HepG2 (cell line): Measurements from ENCODE around the gene CDKN1C. TPM values are rescaled to one million over a fixed set of nuclear protein-coding genes. Genes with fewer than 3 reads are reported as not detected.

Experiments
- FOSL2 ChIP-seq: sonication (generic); formaldehyde crosslinking; IDR thresholded peaks from 2 replicates; pipeline ENCODE4 v1.4.0; 2020; ENCODE audit warnings: missing genetic modification reagents
- FOXA3 ChIP-seq: IDR thresholded peaks from 2 replicates; pipeline ENCODE4 v1.6.1; 2016; ENCODE audit warnings: missing genetic modification reagents, missing compliant biosample characterization
- GABPB1 ChIP-seq: IDR thresholded peaks from 2 replicates; pipeline ENCODE4 v1.6.1; 2016; ENCODE audit warnings: mild to moderate bottlenecking, missing genetic modification reagents, moderate library complexity, missing compliant biosample characterization
- HDAC2 ChIP-seq: sonication (generic); formaldehyde crosslinking; IDR thresholded peaks from 2 replicates; pipeline ENCODE4 v1.4.0; 2020; ENCODE audit warnings: missing genetic modification reagents
- KDM5B ChIP-seq: sonication (generic); formaldehyde crosslinking; IDR thresholded peaks from 2 replicates; pipeline ENCODE4 v1.4.0; 2020; ENCODE audit warnings: missing genetic modification reagents, mild to moderate bottlenecking, borderline replicate concordance
- MTA1 ChIP-seq: sonication (generic); formaldehyde crosslinking; IDR thresholded peaks from 2 replicates; pipeline ENCODE4 v1.4.0; 2020; ENCODE audit warnings: missing genetic modification reagents, mild to moderate bottlenecking, borderline replicate concordance
- PATZ1 ChIP-seq: sonication (generic); formaldehyde crosslinking; IDR thresholded peaks from 2 replicates; pipeline ENCODE4 v1.4.0; 2020; ENCODE audit warnings: missing genetic modification reagents
- RXRA ChIP-seq: sonication (generic); formaldehyde crosslinking; IDR thresholded peaks from 2 replicates; pipeline ENCODE4 v1.5.1; 2020; ENCODE audit warnings: missing genetic modification reagents
- SALL1 ChIP-seq: sonication (generic); formaldehyde crosslinking; IDR thresholded peaks from 2 replicates; pipeline ENCODE4 v1.8.0; 2022; ENCODE audit warnings: mild to moderate bottlenecking, missing genetic modification reagents
- SOX6 ChIP-seq, 2 experiments: fragments of 450-650 bp in 1 of 2; sonication (generic) in 1 of 2; formaldehyde crosslinking in 1 of 2; IDR thresholded peaks; 2 replicates each; pipeline versions ENCODE4 v1.4.0 to v1.6.1; 2017 to 2020; ENCODE audit warnings: antibody characterized with exemption in 1 of 2, mild to moderate bottlenecking in 1 of 2, missing genetic modification reagents in 1 of 2
- SP1 ChIP-seq, 2 experiments: fragments of 450-650 bp in 1 of 2; sonication (generic) in 1 of 2; formaldehyde crosslinking in 1 of 2; IDR thresholded peaks; 2 replicates each; pipeline versions ENCODE4 v1.4.0 to v1.6.1; 2016 to 2020; ENCODE audit warnings: missing genetic modification reagents in 1 of 2
- TSC22D2 ChIP-seq: sonication (generic); formaldehyde crosslinking; IDR thresholded peaks from 2 replicates; pipeline ENCODE4 v1.5.1; 2020; ENCODE audit warnings: missing genetic modification reagents, mild to moderate bottlenecking, borderline replicate concordance
- ZFX ChIP-seq: sonication (generic); formaldehyde crosslinking; IDR thresholded peaks from 2 replicates; pipeline ENCODE4 v1.4.0; 2020; ENCODE audit warnings: mild to moderate bottlenecking, low read depth, missing genetic modification reagents, moderate library complexity
- ZNF777 ChIP-seq: sonication (generic); formaldehyde crosslinking; IDR thresholded peaks from 2 replicates; pipeline ENCODE4 v1.4.0; 2020; ENCODE audit warnings: missing genetic modification reagents
- polyA plus RNA-seq, 8 experiments: library from polyadenylated mRNA; depleted of rRNA in 3 of 8; stranded (reverse) in 7 of 8; unstranded in 1 of 8; fragments of >200 nt; fragmentation: Illumina TruSeq in 4 of 8; extraction: Trizol in 4 of 8; gene quantifications; 2 replicates each; pipeline versions ENCODE4 v1.2.1 to v1.2.3, GENCODE V29; 2011 to 2016; ENCODE audit warnings: low read depth in 4 of 8, missing spikeins in 1 of 8, mixed read lengths in 1 of 8; ENCODE audit not compliant: insufficient read depth in 1 of 8
- total RNA-seq, 5 experiments: library from RNA; depleted of rRNA; stranded (reverse); fragments of >200 nt; fragmentation: Illumina TruSeq; extraction: Trizol; gene quantifications; 2 replicates each; pipeline ENCODE4 v1.2.3, GENCODE V29; 2016; ENCODE audit warnings: low read depth in 1 of 5
- TF ChIP-seq, protein P1 (sequence below): sonication (generic); formaldehyde crosslinking; IDR thresholded peaks from 2 replicates; pipeline ENCODE4 v1.5.0; 2020; ENCODE audit warnings: missing genetic modification reagents
- TF ChIP-seq, protein P2 (sequence below): sonication (generic); formaldehyde crosslinking; IDR thresholded peaks from 2 replicates; pipeline ENCODE4 v1.5.0; 2020; ENCODE audit warnings: mild to moderate bottlenecking, missing genetic modification reagents, moderate library complexity
- TF ChIP-seq, protein P3 (sequence below): sonication (generic); formaldehyde crosslinking; IDR thresholded peaks from 2 replicates; pipeline ENCODE4 v1.9.0; 2022; ENCODE audit warnings: low read depth, missing genetic modification reagents
- TF ChIP-seq, protein P4 (sequence below): sonication (generic); formaldehyde crosslinking; IDR thresholded peaks from 2 replicates; pipeline ENCODE4 v1.5.1; 2020; ENCODE audit warnings: mild to moderate bottlenecking, missing genetic modification reagents

The CDKN1C gene
- total and polyA plus RNA-seq, 2 of the 13 experiments (the other 11 are each of a cell fraction or from before 2014, with no cell fraction given): not detected

GRCh38 chr11:2837096-2837601 lies 48.4 kb downstream of the CDKN1C start (continued):
- TF ChIP-seq, protein P1, sequence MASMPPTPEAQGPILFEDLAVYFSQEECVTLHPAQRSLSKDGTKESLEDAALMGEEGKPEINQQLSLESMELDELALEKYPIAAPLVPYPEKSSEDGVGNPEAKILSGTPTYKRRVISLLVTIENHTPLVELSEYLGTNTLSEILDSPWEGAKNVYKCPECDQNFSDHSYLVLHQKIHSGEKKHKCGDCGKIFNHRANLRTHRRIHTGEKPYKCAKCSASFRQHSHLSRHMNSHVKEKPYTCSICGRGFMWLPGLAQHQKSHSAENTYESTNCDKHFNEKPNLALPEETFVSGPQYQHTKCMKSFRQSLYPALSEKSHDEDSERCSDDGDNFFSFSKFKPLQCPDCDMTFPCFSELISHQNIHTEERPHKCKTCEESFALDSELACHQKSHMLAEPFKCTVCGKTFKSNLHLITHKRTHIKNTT (CRISPR knock-in tag): no peak
- TF ChIP-seq FOXA3 (CRISPR knock-in tag): no peak
- 0 out of 2 replicates have a peak, but pooled peaks have one; percentile 14 for TF ChIP-seq RXRA (CRISPR knock-in tag)
- 0 out of 2 replicates have a peak, but pooled peaks have one; percentile 25 for TF ChIP-seq SALL1
- TF ChIP-seq MTA1 (CRISPR knock-in tag): peak; percentile 27; the same call in 1 of the 2 replicates
- peak; percentile 77 for TF ChIP-seq PATZ1 (CRISPR knock-in tag)
- TF ChIP-seq KDM5B: peak; percentile 23; the same call in 1 of the 2 replicates
- TF ChIP-seq ZNF777 (CRISPR knock-in tag): 0 out of 2 replicates have a peak, but pooled peaks have one; percentile 64
- TF ChIP-seq ZFX (CRISPR knock-in tag): peak; percentile 53
- TF ChIP-seq, protein P2, sequence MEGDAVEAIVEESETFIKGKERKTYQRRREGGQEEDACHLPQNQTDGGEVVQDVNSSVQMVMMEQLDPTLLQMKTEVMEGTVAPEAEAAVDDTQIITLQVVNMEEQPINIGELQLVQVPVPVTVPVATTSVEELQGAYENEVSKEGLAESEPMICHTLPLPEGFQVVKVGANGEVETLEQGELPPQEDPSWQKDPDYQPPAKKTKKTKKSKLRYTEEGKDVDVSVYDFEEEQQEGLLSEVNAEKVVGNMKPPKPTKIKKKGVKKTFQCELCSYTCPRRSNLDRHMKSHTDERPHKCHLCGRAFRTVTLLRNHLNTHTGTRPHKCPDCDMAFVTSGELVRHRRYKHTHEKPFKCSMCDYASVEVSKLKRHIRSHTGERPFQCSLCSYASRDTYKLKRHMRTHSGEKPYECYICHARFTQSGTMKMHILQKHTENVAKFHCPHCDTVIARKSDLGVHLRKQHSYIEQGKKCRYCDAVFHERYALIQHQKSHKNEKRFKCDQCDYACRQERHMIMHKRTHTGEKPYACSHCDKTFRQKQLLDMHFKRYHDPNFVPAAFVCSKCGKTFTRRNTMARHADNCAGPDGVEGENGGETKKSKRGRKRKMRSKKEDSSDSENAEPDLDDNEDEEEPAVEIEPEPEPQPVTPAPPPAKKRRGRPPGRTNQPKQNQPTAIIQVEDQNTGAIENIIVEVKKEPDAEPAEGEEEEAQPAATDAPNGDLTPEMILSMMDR (CRISPR knock-in tag): 0 out of 2 replicates have a peak, but pooled peaks have one; percentile 13
- TF ChIP-seq SOX6 (IDR thresholded peaks at IDR 0.05): no peak
- TF ChIP-seq SOX6 (CRISPR knock-in tag; IDR thresholded peaks at IDR 0.05): peak; percentile 29; the same call in 1 of the 2 replicates
- peak; percentile 48; the same call in 1 of the 2 replicates for TF ChIP-seq TSC22D2 (CRISPR knock-in tag)
- TF ChIP-seq HDAC2 (CRISPR knock-in tag): 0 out of 2 replicates have a peak, but pooled peaks have one; percentile 20
- TF ChIP-seq, protein P3, sequence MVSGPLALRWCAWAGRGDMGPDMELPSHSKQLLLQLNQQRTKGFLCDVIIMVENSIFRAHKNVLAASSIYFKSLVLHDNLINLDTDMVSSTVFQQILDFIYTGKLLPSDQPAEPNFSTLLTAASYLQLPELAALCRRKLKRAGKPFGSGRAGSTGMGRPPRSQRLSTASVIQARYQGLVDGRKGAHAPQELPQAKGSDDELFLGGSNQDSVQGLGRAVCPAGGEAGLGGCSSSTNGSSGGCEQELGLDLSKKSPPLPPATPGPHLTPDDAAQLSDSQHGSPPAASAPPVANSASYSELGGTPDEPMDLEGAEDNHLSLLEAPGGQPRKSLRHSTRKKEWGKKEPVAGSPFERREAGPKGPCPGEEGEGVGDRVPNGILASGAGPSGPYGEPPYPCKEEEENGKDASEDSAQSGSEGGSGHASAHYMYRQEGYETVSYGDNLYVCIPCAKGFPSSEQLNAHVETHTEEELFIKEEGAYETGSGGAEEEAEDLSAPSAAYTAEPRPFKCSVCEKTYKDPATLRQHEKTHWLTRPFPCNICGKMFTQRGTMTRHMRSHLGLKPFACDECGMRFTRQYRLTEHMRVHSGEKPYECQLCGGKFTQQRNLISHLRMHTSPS: peak; percentile 47; the same call in 1 of the 2 replicates
- 0 out of 2 replicates have a peak, but pooled peaks have one; percentile 8 for TF ChIP-seq FOSL2 (CRISPR knock-in tag)
- no peak for TF ChIP-seq SP1 (IDR thresholded peaks at IDR 0.05)
- peak; percentile 64; the same call in 1 of the 2 replicates for TF ChIP-seq SP1 (CRISPR knock-in tag; IDR thresholded peaks at IDR 0.05)
- TF ChIP-seq GABPB1: peak; percentile 36; the same call in 1 of the 2 replicates
- TF ChIP-seq, protein P4, sequence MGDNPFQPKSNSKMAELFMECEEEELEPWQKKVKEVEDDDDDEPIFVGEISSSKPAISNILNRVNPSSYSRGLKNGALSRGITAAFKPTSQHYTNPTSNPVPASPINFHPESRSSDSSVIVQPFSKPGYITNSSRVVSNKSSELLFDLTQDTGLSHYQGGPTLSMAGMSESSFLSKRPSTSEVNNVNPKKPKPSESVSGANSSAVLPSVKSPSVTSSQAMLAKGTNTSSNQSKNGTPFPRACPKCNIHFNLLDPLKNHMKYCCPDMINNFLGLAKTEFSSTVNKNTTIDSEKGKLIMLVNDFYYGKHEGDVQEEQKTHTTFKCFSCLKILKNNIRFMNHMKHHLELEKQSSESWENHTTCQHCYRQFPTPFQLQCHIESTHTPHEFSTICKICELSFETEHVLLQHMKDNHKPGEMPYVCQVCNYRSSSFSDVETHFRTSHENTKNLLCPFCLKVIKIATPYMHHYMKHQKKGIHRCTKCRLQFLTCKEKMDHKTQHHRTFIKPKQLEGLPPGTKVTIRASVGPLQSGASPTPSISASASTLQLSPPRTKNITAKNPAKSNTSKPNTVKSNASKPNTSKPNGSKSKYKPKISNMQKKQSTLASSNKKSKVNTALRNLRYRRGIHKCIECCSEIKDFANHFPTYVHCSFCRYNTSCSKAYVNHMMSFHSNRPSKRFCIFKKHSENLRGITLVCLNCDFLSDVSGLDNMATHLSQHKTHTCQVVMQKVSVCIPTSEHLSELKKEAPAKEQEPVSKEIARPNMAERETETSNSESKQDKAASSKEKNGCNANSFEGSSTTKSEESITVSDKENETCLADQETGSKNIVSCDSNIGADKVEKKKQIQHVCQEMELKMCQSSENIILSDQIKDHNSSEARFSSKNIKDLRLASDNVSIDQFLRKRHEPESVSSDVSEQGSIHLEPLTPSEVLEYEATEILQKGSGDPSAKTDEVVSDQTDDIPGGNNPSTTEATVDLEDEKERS (CRISPR knock-in tag): no peak
